EH (cell line): ENCODE measurements around the gene HLA-A.
"Not testable (repeated sequence)": the region's sequence is repeated elsewhere in the genome, so short reads cannot be mapped to it uniquely, and the experiment has no call there.

Experiments
- DNase-seq: peaks from one replicate; pipeline ENCODE4 v3.0.0-alpha.2; 2015; ENCODE audit warnings: low read depth

HLA-A gene

DNA sequence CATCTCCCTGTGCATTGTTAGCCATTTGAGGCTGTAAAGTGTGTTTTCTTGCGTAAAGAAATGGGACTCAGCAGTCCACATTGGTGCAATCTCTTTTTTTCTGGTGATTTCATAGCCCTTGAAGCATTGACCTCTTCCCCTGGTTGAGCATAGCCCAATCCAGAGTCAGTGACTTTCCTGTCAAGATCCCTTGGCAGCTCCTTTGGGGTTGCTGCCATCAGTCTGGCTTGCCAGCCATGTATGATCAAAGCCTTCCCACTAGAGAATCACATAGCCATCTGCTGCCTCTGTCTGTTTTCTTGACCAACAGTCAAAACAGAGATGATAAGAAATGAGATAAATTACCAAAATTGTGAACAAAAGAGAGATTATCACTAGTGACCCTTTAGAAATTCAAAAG, 19.6 kb downstream of the HLA-A start:
- DNase-seq, result no peak

GRCh38 chr6:29963697-29964096, 21.4 kb downstream of the HLA-A start:
- not testable (repeated sequence) for DNase-seq

- no peak for DNase-seq
Observed at GRCh38 chr6:29964518-29964886, 22.2 kb downstream of the HLA-A start.

DNA sequence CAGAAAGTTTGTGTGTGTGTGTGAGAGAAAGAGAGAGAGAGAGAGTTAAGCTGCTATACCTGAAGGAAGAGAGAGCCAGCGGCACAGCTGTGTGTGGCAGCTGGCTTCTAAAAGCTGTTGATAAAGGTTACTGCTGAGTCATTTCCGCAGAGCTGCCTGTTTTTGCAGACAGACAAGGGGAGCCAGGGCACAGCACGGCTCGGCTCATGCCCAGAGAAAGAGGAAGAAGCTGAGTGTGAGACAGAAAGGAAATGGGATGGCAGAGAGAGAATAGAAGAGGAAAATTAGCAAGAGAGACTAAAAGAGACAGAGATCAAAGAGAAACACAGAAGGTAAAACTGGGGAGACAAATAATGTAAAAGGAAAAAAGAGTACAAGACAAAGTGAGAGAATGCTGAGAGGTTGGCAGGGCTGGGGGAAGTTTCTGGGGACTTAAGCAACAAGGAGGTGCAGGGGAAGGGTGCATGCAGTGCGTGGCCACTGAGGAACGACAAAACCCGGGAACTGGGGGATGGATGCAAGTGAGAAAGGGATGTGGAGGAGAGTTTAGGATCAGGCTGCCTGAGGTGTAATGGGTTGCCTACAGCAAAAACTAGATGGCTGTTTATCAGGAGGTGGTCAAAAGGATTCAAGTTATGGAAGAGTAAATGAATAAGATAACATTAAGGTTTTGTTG, 22.7 kb downstream of the HLA-A start:
- peak; percentile 88 for DNase-seq

GRCh38 chr6:29965563-29965872, 23.2 kb downstream of the HLA-A start:
- no peak for DNase-seq

- DNase-seq, result peak; percentile 48
Observed at GRCh38 chr6:29965873-29966601, 23.7 kb downstream of the HLA-A start.

GRCh38 chr6:29967379-29968010, 25.2 kb downstream of the HLA-A start:
- DNase-seq, result peak; percentile 28

- peak; percentile 47 for DNase-seq
Observed at GRCh38 chr6:29968130-29968529, 25.8 kb downstream of the HLA-A start.

DNA sequence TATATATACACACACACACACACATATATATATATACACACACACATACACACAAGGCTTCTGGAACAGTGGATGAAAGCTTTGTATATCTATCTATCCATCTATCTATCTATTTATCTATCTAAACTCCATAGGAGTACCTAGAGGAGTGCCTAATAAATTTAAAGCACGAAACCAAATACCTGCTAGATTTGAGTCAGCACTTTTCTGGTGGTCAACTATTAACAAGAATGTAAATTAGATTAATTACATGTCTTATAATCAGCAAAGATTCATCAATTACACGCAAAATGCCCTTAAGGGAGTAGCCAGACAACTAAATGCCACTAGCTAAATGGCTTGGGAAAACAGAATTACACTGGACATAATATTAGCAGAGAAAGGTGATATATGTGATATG, 26.6 kb downstream of the HLA-A start:
- DNase-seq, result no peak

GRCh38 chr6:29970711-29971110, 28.4 kb downstream of the HLA-A start:
- no peak for DNase-seq

GRCh38 chr6:29974901-29975560, 32.7 kb downstream of the HLA-A start:
- DNase-seq, result no peak

DNA sequence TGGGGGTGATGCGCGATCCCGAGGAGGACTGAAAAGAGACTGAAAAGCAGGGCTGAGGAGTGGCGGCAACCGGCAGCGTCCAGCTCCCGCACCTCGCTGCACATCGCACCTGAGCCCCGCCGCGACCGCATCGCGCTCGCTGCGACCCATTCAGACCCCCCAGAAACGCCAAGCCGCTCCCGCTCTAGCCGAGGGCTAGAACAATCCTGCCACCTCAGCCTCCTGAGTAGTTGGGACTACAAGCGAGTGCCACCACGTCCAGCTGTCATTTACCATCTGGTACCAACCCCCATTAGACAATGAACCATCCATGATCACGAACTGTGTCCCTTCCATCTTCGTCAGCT, 33.2 kb downstream of the HLA-A start:
- DNase-seq, result no peak

DNA sequence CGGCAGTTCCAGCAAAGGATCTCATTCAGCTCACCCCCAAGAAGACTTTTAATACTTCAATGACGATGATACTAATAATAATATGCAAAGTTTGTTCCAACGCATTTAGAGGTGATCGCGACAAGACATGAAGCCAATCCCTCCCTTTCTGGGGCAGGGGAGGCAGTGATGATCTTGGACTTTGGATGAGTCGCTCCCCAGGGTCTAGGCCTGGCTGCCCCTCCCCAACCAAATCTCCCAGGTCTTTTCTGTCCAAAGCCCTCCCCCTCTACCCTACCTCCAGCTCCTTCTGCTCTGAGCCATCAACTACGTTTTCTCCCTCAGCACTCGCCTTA, 33.9 kb downstream of the HLA-A start:
- no peak for DNase-seq

DNA sequence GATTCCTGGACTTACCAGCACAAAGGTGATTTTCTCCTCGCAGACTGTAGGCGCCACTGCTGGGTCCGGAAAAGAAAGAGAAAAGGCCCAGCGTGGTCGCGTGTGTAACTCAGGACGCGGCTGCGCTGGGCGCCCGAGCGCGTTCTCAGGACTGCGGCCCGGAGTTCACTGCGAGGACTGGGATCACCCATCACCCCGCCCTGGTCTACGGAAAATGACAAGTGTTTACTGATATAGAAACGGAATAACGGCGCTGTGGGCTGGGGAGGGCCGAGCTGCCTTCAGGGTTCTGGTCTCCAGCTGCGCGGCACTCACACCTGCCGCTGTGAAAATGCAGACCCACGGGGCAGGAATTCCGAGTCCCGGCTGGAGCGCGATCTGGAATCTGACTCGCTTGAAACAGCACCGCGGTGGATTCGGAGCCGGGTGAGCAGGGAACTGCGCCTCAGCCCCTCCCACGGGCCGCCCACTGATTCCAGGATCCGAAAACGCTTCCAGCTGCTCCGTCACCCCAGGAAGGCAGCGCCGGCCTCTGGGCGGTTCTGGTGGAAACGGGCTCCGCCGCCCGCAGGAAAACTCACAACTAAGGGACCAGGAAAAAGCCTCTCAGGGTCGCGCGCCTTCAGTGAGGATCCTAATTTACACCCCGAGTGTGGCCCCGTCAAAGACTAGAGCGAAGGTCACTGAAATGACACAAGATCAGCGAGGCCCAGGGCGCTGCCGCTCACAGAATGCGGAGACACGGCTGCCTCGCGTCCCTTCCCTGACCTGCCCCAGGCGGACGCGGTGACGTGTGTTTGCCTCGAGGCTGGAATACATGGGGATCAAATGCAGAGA, 34.5 kb downstream of the HLA-A start:
- DNase-seq, result peak; percentile 80

- no peak for DNase-seq
Observed at GRCh38 chr6:29977425-29977727, 35.0 kb downstream of the HLA-A start.

GRCh38 chr6:29980013-29980412, 37.7 kb downstream of the HLA-A start:
- not testable (repeated sequence) for DNase-seq

GRCh38 chr6:29980511-29980910, 38.2 kb downstream of the HLA-A start:
- no peak for DNase-seq

DNA sequence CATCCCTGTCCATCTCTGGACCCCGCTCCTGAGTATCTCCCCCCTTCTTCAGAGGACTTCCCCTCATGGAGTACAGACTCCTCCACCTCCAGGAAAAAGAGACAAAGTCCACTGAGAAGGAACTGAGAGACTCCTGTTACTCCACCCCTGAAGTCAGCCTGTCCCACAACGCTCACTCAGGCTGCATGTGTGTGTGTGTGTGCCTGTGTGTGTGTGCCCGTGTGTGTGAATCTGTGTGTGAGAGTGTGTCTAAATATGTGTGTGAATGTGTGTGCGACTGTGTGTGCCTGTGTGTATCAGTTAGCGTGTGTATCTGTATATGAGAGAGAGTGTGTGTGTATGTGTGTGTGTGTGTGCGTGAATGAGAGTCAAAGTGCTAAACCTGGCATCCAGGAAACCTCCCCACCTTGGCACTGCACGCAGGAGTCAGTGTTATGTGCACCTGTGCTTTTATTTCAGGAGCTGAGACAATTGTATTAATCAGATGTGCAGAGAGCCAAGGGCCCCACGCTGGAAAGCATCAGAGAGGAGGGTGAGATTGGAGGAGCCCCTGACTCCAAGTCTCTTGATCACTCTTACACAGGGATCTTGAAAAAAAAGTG, 39.0 kb downstream of the HLA-A start:
- no peak for DNase-seq

- no peak for DNase-seq
Observed at GRCh38 chr6:29982097-29982496, 39.8 kb downstream of the HLA-A start.

- no peak for DNase-seq
Observed at GRCh38 chr6:29984232-29984631, 41.9 kb downstream of the HLA-A start.

- DNase-seq, result no peak
Observed at GRCh38 chr6:29984992-29985391, 42.7 kb downstream of the HLA-A start.

- DNase-seq, result no peak
Observed at GRCh38 chr6:29986179-29986781, 43.9 kb downstream of the HLA-A start.
